WTC11 (cell line): ENCODE results near the gene ATP9B.
"Not testable (repeated sequence)": the region's sequence is repeated elsewhere in the genome, so short reads cannot be mapped to it uniquely, and the experiment has no call there.

Source experiments
- ATF1 ChIP-seq: sonication (generic); formaldehyde crosslinking; IDR thresholded peaks from 2 replicates; pipeline ENCODE4 v1.8.1; 2023; ENCODE audit warnings: mild to moderate bottlenecking, moderate library complexity, missing genetic modification reagents
- CTCF ChIP-seq: fragments of 200-600 bp; IDR thresholded peaks from 2 replicates; pipeline ENCODE4 v1.8.0; 2022; ENCODE audit warnings: antibody characterized with exemption
- E2F1 ChIP-seq: sonication (generic); formaldehyde crosslinking; IDR thresholded peaks from 2 replicates; pipeline ENCODE4 v1.8.0; 2022; ENCODE audit warnings: mild to moderate bottlenecking, missing genetic modification reagents
- MYBL2 ChIP-seq: sonication (generic); formaldehyde crosslinking; IDR thresholded peaks from 2 replicates; pipeline ENCODE4 v1.8.1; 2023; ENCODE audit warnings: mild to moderate bottlenecking, moderate library complexity, missing genetic modification reagents
- SP1 ChIP-seq: sonication (generic); formaldehyde crosslinking; conservative IDR thresholded peaks from 2 replicates; pipeline ENCODE4 v1.8.1; 2022; ENCODE audit warnings: missing genetic modification reagents

- not testable (repeated sequence) for TF ChIP-seq MYBL2 (CRISPR knock-in tag); CTCF; SP1; ATF1 (CRISPR knock-in tag); E2F1 (CRISPR knock-in tag)
These were observed 3.5 kb downstream of the ATP9B start for GRCh38 chr18:79072655-79073054.
